ENCODE measurements around the gene C4BPA. TPM values are rescaled to one million over a fixed set of nuclear protein-coding genes. Genes with fewer than 3 reads are reported as not detected.

Gene C4BPA
- total and polyA plus RNA-seq, 10 of the 15 experiments (the other 5 are each of a cell fraction or from before 2014, with no cell fraction given) = 0.31 TPM; not detected in 9

DNA sequence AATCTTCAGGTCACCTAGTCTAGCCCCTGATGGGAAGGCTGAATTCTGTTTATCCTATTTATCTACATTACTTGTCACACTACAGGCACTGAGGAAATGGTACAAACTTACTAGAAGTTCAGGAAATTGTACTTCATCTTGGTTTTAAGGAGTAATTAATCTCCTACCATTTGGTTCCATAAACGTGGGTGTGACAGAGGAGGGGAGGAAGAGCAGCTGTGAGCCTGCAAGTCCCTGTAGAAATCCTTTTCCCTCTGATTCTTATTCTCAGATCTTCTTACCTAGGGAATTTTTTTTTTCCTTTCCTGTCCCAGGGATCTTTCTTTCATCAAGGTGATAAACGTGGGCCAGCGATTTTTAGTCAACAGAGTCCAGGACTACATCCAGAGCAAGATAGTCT lies 36.8 kb upstream of the C4BPA start:
- BruUV-seq (replicated peaks) = no TSS peak
- no peak for DNase-seq (ENCODE audit: low read depth, low spot score)
- H3K79me2 ChIP-seq (ENCODE audit: control insufficient read depth, insufficient read depth, low read length) = no peaks in the 10 kb centered on the region
- TF ChIP-seq MTA2 (IDR thresholded peaks at IDR 0.05; ENCODE audit: low read depth) = no peak
- TF ChIP-seq POLR2AphosphoS2 (IDR thresholded peaks at IDR 0.05; ENCODE audit: low read depth, low read length) = no peak
- TF ChIP-seq ZNF207 (IDR thresholded peaks at IDR 0.05; ENCODE audit: borderline replicate concordance) = no peak
- no peak for TF ChIP-seq YBX1 (IDR thresholded peaks at IDR 0.05)
- TF ChIP-seq EP300 (IDR thresholded peaks at IDR 0.05; ENCODE audit: borderline replicate concordance in 1 of 2, control insufficient read depth in 1 of 2, low read depth in 2 of 2, low read length in 2 of 2) = no peak
- TF ChIP-seq EZH2 (IDR thresholded peaks at IDR 0.05; ENCODE audit: borderline replicate concordance, control insufficient read depth, low read depth, low read length) = no peak
- TF ChIP-seq HDGF (IDR thresholded peaks at IDR 0.05) = no peak
- no peak for TF ChIP-seq ZNF274 (IDR thresholded peaks at IDR 0.05; ENCODE audit: insufficient read depth, insufficient read length)
- no peak for TF ChIP-seq FOS (IDR thresholded peaks at IDR 0.05; ENCODE audit: borderline replicate concordance, extremely low read depth, insufficient read length)
- TF ChIP-seq KLF5 (IDR thresholded peaks at IDR 0.05; ENCODE audit: partially characterized antibody) = no peak
- no peak for TF ChIP-seq BHLHE40 (IDR thresholded peaks at IDR 0.05; ENCODE audit: borderline replicate concordance in 1 of 2, low read depth in 2 of 2, low read length in 1 of 2)
- no peak for TF ChIP-seq STAT1 (conservative IDR thresholded peaks at IDR 0.05)
- TF ChIP-seq, protein P1, sequence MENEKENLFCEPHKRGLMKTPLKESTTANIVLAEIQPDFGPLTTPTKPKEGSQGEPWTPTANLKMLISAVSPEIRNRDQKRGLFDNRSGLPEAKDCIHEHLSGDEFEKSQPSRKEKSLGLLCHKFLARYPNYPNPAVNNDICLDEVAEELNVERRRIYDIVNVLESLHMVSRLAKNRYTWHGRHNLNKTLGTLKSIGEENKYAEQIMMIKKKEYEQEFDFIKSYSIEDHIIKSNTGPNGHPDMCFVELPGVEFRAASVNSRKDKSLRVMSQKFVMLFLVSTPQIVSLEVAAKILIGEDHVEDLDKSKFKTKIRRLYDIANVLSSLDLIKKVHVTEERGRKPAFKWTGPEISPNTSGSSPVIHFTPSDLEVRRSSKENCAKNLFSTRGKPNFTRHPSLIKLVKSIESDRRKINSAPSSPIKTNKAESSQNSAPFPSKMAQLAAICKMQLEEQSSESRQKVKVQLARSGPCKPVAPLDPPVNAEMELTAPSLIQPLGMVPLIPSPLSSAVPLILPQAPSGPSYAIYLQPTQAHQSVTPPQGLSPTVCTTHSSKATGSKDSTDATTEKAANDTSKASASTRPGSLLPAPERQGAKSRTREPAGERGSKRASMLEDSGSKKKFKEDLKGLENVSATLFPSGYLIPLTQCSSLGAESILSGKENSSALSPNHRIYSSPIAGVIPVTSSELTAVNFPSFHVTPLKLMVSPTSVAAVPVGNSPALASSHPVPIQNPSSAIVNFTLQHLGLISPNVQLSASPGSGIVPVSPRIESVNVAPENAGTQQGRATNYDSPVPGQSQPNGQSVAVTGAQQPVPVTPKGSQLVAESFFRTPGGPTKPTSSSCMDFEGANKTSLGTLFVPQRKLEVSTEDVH (IDR thresholded peaks at IDR 0.05; ENCODE audit: low read depth, partially characterized antibody) = no peak
- no peak for TF ChIP-seq RAD51 (IDR thresholded peaks at IDR 0.05)
- intact Hi-C loops (cut with micrococcal nuclease; ENCODE audit: unreplicated experiment) (no loop called here), in situ Hi-C loops (cut with MboI) (no loop called here)
- no peak for ATAC-seq
- ChIA-PET CTCF (interaction anchor here (2.4 to 10.2 kb wide), 2 partner anchors 17 to 18 kb away, joined by 7 to 131 read pairs; partner anchors contain the start of genes PFKFB2 and YOD1), POLR2A (no interaction called here), RAD21 (ENCODE audit: unreplicated experiment) (no interaction called here), SMC1A (ENCODE audit: uncharacterized antibody, unreplicated experiment) (interaction anchor here (1.1 kb wide), 1 partner anchor 20 kb away, joined by 3 read pairs; no protein-coding TSS in a partner anchor)
- FAIRE-seq = no peak
- peaks cover 12% of the 10 kb centered on the region for H3K4me1 ChIP-seq (ENCODE audit: control insufficient read depth, insufficient read depth, low read length)
- WGBS (ENCODE audit: insufficient coverage, insufficient replicate concordance, low lambda C conversion rate, missing lambda C conversion rate) = 72% methylated on average over 3 of the region's 3 CpGs
- no peak overlapping the region for H3K9ac ChIP-seq (ENCODE audit: control insufficient read depth, insufficient read depth, low read length)
- H2AFZ ChIP-seq (ENCODE audit: control insufficient read depth, low read depth, low read length) = no peak overlapping the region
- H3K4me2 ChIP-seq (ENCODE audit: control insufficient read depth, insufficient read depth) = no peak overlapping the region
- H3K27ac ChIP-seq (ENCODE audit: control insufficient read depth, insufficient read depth) = no peak overlapping the region
- no peak overlapping the region for H3K4me3 ChIP-seq
- H3K27me3 ChIP-seq (replicated peaks in 1 of 2; ENCODE audit: control insufficient read depth in 2 of 2, insufficient read depth in 2 of 2, low read length in 1 of 2) = no peaks in the 10 kb centered on the region
- H4K20me1 ChIP-seq (ENCODE audit: control insufficient read depth, insufficient read depth) = no peaks in the 10 kb centered on the region
- no peaks in the 10 kb centered on the region for H3K9me3 ChIP-seq (replicated peaks; ENCODE audit: control insufficient read depth, insufficient read depth, low read length)
- no peaks in the 10 kb centered on the region for H3K36me3 ChIP-seq (ENCODE audit: control insufficient read depth in 2 of 2, insufficient read depth in 2 of 2, low read length in 1 of 2)
